Measurements from ENCODE around the gene KLHL40.

KLHL40 gene

DNA sequence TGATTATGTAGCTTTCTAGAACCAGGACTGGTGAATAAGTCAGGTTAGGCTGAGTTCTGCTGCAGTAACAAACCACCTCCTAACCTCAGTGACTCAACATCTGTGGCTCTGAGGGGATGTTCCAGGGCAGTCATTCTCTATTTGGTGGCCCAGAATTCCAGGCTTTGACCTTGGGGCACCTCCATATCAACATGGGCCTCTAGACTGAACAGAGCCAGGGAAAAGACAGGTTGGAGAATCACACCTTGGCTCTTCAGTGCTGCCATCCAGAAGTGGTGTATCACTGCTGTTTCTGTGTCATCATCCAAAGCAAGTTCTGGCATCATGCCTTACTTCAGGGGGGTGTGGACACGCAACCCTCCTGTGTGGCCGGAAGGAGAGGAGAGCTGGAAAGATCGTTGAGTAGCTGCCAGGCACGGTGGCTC lies 16.5 kb upstream of the KLHL40 start:
- no peak for DNase-seq (ENCODE audit: low read depth)

DNA sequence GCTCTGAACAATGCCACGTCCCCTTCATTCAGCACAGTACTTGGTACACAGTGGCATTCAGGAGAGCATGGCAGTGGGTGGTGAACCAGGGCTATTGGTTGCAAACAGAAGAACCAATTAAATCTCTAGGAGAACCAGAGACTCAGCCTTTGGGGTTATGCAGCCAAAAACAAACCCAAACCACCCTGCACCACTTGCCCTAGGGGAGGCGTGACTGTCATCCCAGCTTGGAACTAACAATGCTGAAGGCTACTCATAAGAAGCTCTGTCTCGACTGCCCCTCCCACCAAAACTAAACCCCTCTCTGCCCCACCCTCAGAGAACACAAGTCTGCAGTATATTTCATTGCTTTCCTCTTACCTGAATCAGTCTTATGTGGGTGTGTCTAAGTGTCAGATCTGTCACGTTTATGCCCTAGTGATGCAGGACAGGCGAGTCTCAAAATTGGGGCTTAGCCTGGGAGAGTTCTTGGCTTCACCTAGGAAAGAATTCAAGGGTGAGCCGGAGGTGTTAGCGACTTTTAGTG lies 15.2 kb upstream of the KLHL40 start:
- no peak for DNase-seq (ENCODE audit: low read depth)

DNA sequence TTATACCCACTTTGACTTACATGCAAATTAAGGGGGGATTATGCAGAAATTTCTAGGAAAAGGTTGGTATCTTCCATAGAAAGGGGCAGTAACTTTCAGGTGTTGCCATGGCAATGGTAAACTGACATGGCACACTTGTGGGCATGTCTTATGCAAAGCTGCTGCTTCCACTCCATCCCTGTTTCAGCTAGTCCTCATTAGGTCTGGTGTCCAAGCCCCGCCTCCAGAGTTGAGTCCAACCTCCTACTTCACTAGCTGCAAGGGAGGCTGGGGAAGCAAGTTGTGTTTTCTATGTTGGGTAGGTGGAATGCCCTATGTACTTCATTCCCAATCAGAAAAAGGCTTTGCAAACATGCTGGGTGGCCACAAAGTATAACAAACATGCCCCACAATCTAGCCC lies 14.7 kb upstream of the KLHL40 start:
- no peak for DNase-seq (ENCODE audit: low read depth)

DNA sequence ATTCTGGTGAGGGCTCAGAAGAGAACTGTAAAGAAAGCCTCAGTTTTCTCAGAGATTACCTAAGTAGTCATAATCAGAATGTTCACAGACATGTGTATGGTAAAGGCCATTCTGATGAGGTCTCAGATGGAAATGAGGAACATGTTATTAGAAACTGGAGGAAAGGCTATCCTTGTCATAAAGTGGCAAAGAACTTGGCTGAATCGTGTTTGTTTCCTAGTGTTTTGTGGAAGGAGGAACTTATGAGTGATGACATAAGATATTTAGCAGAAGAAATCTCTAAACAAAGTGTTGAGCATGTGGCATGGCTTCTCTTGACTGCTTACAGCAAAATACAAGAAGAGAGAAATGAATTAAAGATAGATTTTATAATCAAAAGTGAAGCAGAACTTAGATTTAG lies 12.8 kb upstream of the KLHL40 start:
- DNase-seq (ENCODE audit: low read depth) = no peak

DNA sequence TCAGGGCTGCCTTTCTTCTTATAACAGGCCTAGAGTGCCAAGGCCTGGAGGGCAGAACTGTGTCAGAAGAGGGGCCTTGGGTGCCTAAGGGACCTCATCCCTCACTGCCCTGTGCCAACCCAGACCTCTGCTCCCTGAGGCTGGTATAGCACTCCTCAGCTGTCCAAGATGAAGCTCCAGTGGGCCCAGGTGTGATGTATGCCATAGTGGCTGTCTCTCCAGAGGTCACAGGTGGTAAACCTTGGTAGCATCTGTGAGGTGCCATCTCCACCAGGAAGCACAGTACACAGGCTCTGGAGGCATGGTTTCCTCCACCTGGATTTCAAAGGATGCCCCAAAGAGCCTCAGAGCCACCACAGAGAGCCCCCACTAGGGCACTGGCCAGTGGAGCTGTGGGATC lies 12.3 kb upstream of the KLHL40 start:
- no peak for DNase-seq (ENCODE audit: low read depth)

DNA sequence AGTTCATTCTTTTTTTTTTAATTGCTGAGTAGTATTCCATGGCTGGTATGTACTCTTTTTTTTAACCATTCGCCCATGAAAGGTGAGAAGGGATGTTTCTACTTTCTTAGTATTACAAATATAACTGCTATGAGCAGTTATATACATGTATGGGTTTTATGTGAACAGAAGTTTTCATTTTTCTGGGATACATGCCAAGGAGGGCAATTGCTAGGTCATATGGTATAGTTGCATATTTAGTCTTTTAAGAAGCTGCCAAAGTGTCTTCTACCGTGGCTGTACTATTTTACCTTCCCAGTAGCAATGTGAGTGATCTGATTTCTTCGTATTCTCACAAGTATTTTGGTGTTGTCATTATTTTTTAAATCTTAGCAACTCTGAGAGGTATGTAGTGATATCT lies 11.2 kb upstream of the KLHL40 start:
- DNase-seq (ENCODE audit: low read depth) = no peak

DNA sequence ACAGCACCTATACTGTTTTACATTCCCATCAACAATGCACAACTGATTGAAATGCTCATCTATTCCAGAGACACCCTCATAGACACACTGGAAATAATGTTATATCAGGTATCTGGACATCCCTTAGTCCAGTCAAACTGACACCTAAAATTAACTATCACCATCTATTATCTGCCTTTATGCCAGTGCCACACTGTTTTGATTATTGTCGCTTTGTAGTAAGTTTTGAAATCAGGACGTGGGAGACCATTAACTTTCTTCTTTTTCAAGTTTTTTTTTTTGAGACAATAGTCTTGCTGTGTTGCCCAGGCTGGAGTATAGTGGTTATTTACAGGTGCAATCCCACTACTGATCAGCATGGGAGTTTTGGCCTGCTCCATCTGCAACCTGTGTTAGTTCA lies 9.4 kb upstream of the KLHL40 start:
- no peak for DNase-seq (ENCODE audit: low read depth)

DNA sequence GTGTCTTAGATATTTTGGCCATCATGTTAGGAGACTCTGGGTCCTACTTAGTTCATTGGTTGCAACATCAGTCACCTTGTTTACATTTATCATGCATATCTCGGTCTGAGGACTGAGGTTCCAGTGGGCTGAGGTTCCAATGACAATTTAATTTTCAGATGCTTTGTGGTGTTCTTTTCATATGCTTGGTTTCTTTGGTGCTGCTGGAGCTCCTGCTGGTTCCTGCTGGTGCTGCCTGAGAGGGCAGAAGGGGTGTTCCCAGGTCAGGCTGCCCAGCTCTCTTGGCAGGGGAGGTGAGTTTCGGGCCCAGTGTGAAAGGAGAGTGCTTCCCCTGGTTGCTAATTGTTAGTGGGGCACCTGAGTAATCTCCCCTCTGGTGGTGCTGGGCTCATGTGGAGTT lies 6.9 kb upstream of the KLHL40 start:
- no peak for DNase-seq (ENCODE audit: low read depth)

DNA sequence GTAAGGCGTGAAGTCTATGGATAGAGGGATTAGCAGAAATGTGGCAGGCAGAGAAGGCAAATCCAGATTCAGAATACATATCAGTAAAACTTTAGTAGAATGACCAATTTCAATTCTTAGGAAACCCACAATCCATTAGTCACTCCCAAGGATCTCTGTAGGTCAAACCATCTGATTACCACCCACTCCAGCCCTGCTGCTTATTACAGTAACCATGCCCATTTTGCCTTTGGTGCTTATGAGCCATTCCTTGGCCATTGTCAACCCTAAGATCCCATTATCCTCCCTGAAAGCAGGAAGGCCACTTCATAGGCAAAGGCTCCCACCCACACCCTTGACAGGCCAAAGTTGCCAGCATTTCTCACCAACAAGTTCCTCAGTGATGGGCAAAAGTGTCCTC lies 5.1 kb upstream of the KLHL40 start:
- no peak for DNase-seq (ENCODE audit: low read depth)

DNA sequence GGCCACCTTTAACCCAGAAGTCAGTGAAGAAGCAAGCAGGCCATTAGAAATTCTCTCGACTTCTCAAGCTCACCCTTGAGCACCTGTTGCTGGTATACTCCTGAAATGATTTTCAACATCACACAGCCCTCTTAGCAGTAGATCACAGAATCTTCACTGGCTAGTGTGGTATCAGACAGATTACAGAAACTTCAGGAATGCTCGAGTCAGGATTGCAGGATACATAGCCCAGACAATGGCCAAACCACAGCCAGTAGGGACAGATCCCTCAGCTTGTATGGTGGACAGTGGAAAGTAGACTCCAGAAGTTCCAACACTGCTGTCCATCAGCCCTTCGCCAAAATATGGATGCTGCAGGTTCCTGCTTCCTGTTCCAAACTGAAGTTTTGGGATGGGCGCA lies 4.5 kb upstream of the KLHL40 start:
- no peak for DNase-seq (ENCODE audit: low read depth)

DNA sequence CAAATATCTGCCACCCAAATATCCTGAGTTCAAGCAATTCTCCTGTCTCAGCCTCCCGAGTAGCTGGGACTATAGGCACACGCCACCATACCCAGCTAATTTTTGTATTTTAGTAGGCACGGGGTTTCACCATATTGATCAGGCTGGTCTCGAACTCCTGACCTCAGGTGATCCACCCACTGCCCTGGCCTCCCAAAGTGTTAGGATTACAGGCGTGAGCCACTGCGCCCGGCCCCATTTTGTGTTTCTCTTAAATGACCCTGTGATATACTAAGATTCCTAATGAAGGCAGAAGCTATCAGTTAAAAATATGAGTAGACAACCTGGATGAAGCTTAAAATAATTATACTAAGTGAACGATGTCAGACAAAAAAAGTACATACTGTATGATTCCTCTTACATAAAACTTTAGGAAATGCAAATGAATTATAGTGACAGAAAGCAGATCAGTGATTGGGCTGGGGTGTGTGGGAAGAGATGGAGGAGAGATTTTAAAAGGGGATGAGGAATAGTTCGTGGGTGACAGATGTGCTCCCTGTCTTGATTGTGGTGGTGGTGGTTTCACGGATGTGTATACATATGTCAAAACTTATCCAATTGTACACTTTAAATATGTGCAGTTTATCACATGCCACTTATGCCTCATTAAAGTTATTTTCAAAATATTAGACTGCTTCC lies 3.8 kb upstream of the KLHL40 start:
- no peak for DNase-seq (ENCODE audit: low read depth)

DNA sequence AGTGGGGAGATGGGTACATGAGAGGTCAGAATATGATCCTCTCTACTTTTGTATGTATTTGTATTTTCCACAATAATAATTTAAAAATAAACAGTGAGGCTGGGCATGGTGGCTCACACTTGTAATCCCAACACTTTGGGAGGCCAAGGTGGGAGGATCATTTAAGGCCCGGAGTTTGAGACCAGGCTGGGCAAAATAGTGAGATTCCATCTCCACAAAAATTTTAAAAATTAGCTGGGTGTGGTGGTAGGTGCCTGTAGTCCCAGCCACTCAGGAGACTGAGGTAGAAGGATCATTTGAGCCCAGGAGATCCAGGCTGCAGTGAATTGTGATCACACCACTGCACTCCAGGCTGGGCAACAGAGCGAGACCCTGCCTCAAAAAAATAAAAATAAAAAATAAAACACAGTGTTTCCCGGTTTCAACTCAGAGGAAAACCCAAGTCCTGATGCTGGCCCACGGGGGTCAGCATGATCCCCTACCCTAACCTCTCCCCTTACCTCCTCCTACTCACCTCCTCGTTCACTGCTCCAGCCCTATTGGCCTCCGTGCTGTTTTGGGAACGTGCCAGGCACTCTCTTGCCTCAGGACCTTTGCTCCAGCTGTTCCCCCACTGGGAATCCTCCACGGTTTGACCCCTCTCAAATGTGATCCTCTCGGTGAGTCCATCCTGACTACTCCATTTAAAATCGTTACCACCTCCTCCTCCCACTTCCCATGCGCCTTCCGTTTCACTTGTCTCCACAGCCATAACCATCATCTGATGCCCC lies 2.9 kb upstream of the KLHL40 start:
- DNase-seq (ENCODE audit: low read depth) = no peak

DNA sequence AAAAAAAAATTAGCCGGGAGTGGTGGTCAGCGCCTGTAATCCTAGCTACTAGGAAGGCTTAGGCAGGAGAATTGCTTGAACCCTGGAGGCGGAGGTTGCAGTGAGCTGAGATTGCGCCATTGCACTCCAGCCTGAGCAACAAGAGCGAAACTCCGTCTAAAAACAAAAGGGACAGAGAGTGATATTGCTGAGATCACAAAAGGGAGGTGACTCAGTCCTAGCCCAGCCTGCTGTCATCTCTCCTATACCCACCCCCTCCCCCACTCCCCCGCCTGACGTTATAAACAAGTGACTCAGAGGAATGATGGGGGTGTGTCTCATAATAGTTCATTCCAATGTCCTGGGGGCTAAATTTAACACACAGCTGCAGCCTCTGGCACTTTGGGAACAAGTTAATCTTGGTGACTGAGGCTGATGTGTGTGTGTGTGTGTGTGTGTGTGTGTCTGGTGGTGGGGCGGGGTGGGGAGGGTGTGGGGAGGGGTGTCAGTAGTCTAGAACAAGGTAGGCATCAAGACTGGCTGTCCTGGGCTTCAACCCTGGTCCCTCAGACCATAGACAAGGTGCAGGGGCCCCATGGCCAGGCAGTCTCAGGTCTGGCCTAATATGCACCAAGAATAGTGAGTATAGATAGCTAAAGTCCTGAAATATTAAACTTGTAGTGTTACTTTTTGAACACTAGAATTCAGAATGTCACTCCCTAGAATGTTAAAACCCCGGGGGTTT lies 1.3 kb upstream of the KLHL40 start:
- peak; percentile 16 for DNase-seq (ENCODE audit: low read depth)

DNA sequence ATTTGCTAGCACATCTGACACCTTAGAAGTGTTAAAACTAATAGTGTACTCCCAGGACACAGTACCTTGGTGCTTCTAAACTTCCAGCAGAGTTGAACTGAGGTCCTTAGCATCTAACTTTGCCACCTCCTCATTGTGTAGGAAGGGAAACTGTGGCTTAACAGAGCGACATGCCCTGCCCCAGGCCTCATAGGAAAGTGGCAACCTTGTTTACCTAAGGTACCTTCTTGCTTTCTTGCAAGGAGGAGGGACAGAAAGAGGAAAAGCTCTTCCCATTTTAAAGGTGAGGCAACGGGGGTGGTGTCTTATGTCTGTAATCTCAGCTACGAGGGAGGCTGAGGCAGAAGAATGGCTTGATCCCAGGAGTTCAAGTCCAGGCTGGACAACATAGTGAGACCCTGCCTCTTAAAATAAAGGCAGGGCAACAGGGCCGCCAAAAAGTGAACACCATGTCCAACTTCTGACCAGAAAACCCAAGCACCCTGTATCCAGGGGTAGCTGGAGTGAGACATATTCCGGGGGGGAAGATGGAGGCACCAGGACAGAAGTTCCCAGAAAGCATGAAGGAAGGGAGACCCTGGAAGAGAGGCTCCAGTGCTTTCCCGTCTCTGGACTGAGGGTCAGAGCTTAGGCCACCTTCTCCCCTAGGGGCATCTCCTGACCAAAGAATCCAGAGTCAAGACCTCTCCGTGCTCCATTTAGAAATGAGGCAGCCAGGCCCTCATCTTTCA lies 540 bp upstream of the KLHL40 start:
- no peak for DNase-seq (ENCODE audit: low read depth)

DNA sequence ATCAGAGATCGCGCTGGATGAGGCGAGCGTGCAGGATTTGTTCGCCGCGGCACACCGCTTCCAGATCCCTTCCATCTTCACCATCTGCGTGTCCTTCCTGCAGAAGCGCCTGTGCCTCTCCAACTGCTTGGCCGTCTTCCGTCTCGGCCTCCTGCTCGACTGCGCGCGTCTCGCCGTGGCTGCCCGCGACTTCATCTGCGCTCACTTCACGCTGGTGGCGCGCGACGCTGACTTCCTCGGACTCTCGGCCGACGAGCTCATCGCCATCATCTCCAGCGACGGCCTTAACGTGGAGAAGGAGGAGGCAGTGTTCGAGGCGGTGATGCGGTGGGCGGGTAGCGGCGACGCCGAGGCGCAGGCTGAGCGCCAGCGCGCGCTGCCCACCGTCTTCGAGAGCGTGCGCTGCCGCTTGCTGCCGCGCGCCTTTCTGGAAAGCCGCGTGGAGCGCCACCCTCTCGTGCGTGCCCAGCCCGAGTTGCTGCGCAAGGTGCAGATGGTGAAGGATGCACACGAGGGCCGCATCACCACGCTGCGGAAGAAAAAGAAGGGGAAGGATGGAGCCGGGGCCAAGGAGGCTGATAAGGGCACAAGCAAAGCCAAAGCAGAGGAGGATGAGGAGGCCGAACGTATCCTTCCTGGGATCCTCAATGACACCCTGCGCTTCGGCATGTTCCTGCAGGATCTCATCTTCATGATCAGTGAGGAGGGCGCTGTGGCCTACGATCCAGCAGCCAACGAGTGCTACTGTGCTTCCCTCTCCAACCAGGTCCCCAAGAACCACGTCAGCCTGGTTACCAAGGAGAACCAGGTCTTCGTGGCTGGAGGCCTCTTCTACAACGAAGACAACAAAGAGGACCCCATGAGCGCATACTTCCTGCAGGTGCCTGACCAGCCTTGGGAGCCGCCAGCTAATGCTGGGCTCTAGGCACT lies 819 bp downstream of the KLHL40 start:
- DNase-seq (ENCODE audit: low read depth) = no peak

DNA sequence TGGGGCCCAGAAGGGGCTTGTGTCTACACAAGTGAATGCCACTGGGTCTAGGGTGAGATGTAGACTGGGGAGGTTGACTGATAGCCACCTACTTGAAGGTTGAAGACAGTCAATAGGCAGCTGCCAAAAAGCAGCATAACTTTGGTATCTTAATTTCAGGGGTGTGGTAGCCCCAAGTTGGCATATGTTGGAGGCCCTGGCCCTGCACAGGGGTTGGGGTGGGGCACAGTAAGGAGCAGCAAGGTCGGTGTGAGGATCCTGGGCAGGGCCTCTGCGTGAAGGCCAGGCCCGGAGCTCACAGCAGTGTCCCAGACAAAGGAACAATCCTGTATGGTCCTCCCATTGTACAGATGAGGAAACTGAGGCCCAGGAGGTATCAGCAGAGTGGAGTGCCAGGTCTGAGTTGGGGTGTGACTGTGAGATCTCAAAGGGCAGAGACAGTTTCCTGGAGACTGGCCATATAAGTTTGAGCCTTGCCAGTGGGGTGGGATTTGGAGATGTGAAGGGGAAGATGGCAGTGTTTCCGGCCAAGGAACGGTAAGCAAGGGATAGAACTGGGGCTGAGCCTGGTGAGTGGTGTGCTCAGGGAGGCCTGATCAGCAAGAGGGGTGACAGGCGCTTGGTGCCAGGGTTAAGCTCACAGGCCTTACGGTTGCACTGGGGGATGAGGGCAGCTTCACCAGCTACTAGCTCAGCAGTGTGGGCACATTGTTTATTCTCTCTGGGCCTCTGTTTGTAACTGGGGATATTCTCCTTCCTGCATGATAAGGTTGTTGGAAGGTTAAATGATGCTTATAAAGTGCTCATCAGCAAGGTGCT lies 1.7 kb downstream of the KLHL40 start:
- DNase-seq (ENCODE audit: low read depth) = no peak

DNA sequence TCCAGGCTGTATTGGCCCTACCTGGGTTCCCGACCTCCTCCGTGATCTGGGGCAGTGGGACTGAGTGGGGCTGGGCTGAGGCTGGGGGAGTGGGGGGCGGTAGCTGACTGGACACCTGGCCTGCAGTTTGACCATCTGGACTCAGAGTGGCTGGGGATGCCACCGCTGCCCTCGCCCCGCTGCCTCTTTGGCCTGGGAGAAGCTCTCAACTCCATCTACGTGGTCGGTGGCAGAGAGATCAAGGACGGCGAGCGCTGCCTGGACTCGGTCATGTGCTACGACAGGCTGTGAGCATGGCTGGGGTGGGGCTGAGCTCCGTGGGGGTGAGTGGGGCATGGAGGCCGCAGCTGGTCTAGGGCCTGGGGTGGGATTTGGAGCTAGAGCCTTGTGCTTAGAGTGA lies 2.7 kb downstream of the KLHL40 start:
- no peak for DNase-seq (ENCODE audit: low read depth)

DNA sequence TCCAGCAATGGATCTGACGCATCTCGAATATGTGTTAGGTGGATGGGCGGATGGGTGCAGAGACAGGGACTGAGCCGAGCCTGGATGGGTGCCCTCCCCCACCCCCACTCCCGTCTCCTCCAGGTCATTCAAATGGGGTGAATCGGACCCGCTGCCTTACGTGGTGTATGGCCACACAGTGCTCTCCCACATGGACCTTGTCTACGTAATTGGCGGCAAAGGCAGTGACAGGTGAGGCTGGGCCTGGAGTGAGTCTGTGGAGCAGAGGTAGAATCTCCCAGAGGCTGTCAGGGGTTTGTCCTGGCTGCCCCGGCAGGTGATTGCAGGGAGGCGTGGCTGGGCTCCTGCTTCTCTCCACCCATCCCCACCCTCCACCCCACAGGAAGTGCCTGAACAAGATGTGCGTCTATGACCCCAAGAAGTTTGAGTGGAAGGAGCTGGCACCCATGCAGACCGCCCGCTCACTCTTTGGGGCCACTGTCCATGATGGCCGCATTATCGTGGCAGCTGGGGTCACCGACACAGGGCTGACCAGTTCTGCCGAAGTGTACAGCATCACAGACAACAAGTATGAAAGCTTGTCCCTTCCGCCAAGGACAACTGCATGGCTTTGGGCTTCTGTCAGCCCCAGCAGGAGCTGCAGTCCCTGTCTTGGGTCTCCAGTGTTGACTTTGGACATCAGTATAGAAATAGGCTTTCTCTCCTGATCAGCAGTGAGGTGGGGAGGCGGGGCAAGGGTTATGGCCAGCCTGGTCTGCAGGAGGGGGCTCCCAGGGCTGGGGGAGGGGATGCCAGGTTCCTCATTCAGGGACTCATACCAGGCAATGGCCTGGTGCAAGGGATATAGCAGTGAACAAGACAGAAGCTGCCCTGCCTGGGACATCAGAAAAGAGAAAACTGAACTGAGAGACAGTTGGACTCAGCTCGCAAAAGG lies 3.4 kb downstream of the KLHL40 start:
- no peak for DNase-seq (ENCODE audit: low read depth)

DNA sequence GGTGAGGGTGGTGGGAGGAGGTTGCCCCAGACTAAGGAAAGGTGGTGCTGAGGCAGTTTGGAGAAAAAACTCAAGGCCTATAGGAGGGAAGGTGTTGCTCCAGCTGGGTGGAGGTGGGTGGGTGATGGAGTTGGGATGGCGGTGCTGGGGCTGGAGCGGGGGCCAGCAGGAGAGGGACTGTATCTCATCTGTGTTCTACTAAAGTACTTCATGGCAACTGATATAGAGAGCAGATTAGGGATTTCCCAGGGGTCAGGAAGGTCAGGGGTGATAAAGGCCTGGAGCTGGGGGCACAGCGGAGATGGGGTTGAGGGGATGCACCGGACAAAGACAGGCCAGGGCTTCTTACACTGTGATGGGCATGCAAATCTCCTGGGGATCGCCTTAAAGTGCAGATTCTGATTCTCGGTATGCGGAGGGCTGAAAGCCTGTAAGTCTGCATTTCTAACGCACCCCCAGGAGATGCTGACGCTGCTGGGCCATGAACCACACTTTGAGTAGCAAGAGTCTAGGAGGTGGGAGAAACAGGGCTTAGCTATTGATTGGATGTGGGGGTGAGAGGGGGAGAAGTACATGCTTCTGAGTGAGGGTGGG lies 4.2 kb downstream of the KLHL40 start:
- no peak for DNase-seq (ENCODE audit: low read depth)

Data from stimulated activated CD8-positive, alpha-beta memory T cell treated with anti-CD3 and anti-CD28 coated beads, Interleukin-4, amount 100 ng/mL, for 24 hours (primary cell).